ACC112 (cell line): ENCODE data around the gene QKI.
"Not testable (repeated sequence)": the region's sequence is repeated elsewhere in the genome, so short reads cannot be mapped to it uniquely, and the experiment has no call there.

Experiments used
- H2AFZ ChIP-seq: fragments of 200-600 bp; sonication (generic); one replicate; pipeline ENCODE4 v1.6.0; 2017; ENCODE audit warnings: antibody characterized with exemption, low read length; ENCODE audit not compliant: unreplicated experiment
- H3K27ac ChIP-seq: fragments of 200-600 bp; sonication (generic); 2 replicates; pipeline ENCODE4 v1.5.1; 2014; ENCODE audit warnings: low read depth, mild to moderate bottlenecking, antibody characterized with exemption, low read length, moderate library complexity
- H3K27me3 ChIP-seq: fragments of 200-600 bp; sonication (generic); 2 replicates; pipeline ENCODE4 v1.6.1; 2014; ENCODE audit warnings: mild to moderate bottlenecking, antibody characterized with exemption, low read length, moderate library complexity, mixed read lengths; ENCODE audit not compliant: insufficient read depth
- H3K36me3 ChIP-seq: fragments of 200-600 bp; sonication (generic); 2 replicates; pipeline ENCODE4 v1.6.1; 2016; ENCODE audit warnings: mild to moderate bottlenecking, antibody characterized with exemption, low read length, moderate library complexity, mixed read lengths; ENCODE audit not compliant: insufficient read depth
- H3K4me1 ChIP-seq: fragments of 200-600 bp; sonication (generic); one replicate; pipeline ENCODE4 v1.6.1; 2016; ENCODE audit warnings: low read length, mixed read lengths; ENCODE audit not compliant: insufficient read depth, unreplicated experiment, control insufficient read depth
- H3K4me3 ChIP-seq: fragments of 200-600 bp; sonication (generic); 2 replicates; pipeline ENCODE4 v1.5.1; 2014; ENCODE audit warnings: mild to moderate bottlenecking, low read depth, low read length
- H3K79me2 ChIP-seq: fragments of 200-600 bp; sonication (generic); one replicate; pipeline ENCODE4 v1.6.0; 2016; ENCODE audit warnings: low read length; ENCODE audit not compliant: control insufficient read depth, unreplicated experiment, insufficient read depth

The QKI gene

DNA sequence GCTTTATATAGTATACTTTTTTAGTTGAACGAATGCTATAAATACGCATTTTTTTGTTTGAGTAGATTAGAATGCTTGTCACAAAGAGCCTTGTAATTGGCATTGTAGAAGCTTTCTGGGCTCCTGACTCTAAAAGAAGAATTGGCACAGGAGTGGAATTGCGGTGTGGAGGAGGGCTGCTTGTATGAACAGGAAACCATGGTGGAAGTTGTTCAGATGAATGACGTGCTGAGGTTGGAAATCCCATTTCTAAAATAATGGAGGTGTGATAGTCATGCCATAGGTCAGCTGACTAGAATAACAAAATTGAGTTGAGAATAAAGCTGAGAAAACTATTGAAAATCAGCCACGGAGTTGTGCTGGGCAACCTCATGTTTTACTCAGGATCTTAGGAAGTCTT lies 174.9 kb downstream of the QKI start:
- H3K4me1 ChIP-seq: peaks cover 31% of the 10 kb centered on the region
- no peaks in the 10 kb centered on the region for H3K79me2 ChIP-seq

DNA sequence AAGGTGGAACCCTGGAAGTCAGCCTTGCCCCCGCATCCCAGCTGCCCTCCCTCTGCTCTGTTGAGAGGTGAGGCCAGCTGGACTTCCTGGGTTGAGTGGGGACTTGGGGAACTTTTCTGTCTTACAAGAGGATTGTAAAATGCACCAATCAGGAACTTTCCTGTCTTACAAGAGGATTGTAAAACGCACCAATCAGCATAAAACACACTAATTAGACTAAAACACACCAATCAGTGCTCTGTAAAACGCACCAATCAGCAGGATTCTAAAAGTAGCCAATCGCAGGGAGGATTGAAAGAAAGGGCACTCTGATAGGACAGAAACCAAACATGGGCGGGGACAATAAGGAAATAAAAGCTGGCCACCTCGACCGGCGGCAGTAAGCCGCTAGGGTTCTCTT lies 175.6 kb downstream of the QKI start:
- H3K4me1 ChIP-seq: peaks cover 31% of the 10 kb centered on the region
- H2AFZ ChIP-seq, H3K27me3 ChIP-seq, H3K36me3 ChIP-seq, H3K79me2 ChIP-seq, H3K4me3 ChIP-seq, H3K27ac ChIP-seq: not testable (repeated sequence)

More for the DNA sequence above, 174.9 kb downstream of the QKI start:
- Histone ChIP-seq H2AFZ (no peak overlapping the region), H3K27me3 (no peaks in the 10 kb centered on the region), H3K4me3 (no peak overlapping the region), H3K36me3 (no peaks in the 10 kb centered on the region), H3K27ac (no peak overlapping the region)

DNA sequence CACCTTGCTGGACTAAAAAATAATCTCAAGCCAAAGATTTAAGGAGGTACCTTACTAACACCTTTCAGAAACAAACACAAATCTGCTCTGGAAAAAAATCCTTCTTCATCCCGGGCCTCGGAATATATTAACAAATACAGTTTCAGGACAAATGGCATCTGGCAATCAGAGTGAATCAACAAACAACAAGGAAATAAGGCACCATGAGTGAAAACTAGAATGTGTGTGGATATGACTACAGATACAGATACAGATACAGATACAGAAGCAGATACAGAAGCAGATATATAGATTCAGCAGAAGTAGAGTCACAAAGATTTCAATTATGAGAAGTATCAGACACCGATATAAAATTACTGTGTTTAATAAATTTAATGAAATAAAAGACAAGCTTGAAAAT lies 178.4 kb downstream of the QKI start:
- Histone ChIP-seq H3K4me1 (peaks cover 5% of the 10 kb centered on the region), H3K4me3 (no peak overlapping the region), H3K79me2 (no peaks in the 10 kb centered on the region), H3K27ac (no peak overlapping the region), H3K36me3 (no peaks in the 10 kb centered on the region), H3K27me3 (no peaks in the 10 kb centered on the region), H2AFZ (no peak overlapping the region)

DNA sequence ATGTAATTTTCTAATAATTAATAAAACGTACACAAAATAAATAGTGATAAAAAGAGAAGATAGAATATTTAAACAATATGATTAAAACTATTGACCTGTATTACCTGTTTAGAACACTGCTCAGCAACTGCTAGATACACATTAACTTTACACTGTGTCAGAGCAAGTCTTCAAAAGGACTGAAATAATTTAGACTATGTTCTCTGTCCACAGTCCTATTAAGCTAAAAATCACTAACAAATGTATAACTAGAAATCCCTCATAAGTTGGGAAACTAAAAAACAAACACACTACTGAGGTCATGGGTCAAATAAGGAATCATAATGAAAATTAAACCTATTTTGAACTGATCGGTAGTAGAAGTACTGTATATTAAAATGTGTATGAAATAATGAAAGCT lies 181.7 kb downstream of the QKI start:
- H3K4me1 ChIP-seq: no peaks in the 10 kb centered on the region
- H3K27ac ChIP-seq: no peak overlapping the region

DNA sequence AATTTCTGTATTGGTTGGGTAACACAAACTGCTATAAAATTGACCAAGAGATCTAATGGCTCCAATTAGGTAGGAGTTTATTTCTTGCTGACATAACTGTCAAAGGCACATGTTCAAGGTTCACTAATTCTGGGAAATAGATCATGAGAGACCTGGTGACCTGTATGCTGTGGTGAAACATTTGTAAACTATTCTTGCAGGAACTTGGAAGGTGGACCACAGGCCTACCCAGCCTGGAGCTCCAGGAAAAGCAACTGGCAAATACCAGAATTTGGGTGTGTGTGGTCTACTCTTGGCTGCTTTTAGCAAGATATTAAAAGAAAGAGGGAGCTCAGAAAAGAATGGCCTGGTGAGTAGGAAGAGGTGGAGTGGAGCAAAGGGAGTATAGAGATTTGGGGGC lies 184.6 kb downstream of the QKI start:
- Histone ChIP-seq H3K4me3 (no peak overlapping the region), H3K27ac (no peak overlapping the region), H3K4me1 (no peaks in the 10 kb centered on the region), H3K79me2 (no peaks in the 10 kb centered on the region), H3K27me3 (no peaks in the 10 kb centered on the region), H3K36me3 (no peaks in the 10 kb centered on the region), H2AFZ (no peak overlapping the region)

More for the DNA sequence above, 181.7 kb downstream of the QKI start:
- no peaks in the 10 kb centered on the region for H3K27me3 ChIP-seq
- no peak overlapping the region for H2AFZ ChIP-seq
- no peaks in the 10 kb centered on the region for H3K79me2 ChIP-seq
- no peaks in the 10 kb centered on the region for H3K36me3 ChIP-seq
- H3K4me3 ChIP-seq: no peak overlapping the region

DNA sequence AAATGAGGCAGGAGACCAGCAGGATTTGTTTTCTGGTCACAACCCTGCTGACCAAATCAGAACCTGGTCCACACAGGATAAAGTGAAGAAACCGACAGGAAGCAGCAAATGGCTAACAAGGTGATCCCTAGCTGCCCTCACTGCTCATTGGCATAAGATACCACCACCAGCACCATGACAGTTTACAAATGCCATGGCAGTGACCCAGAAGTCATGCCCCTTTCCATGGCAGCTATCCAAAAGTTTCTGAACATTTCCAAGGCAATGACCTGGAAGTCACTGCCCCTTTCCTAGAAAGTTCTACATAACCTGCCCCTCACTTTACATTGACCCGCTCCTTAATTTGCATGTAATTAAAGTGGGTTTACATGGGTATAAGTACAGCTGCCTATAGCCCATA lies 185.2 kb downstream of the QKI start:
- Histone ChIP-seq H2AFZ (no peak overlapping the region), H3K4me3 (no peak overlapping the region), H3K4me1 (no peaks in the 10 kb centered on the region), H3K36me3 (no peaks in the 10 kb centered on the region), H3K27me3 (no peaks in the 10 kb centered on the region), H3K27ac (no peak overlapping the region), H3K79me2 (no peaks in the 10 kb centered on the region)

DNA sequence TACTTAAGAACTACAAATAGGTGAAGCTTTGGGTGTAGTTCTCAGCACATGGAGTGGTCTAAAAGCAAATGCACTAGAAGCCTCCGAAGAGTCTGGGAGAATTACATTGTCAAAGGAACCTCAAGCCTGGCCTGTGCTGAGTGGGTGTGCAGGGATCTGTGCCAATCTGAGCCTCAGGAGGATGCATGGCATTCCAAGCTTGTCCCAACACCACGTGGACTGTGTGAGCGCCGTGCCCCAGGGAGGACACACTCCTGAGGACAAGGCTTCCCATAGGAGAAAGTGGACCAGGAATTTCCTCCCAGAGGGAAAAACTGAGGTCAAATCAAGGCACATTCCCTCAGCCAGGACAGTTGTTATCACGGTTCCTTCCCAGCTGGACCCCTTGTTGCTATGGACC lies 185.8 kb downstream of the QKI start:
- Histone ChIP-seq H3K4me1 (no peaks in the 10 kb centered on the region), H3K36me3 (no peaks in the 10 kb centered on the region), H3K79me2 (no peaks in the 10 kb centered on the region), H3K27ac (no peak overlapping the region), H3K4me3 (no peak overlapping the region), H3K27me3 (no peaks in the 10 kb centered on the region), H2AFZ (no peak overlapping the region)

DNA sequence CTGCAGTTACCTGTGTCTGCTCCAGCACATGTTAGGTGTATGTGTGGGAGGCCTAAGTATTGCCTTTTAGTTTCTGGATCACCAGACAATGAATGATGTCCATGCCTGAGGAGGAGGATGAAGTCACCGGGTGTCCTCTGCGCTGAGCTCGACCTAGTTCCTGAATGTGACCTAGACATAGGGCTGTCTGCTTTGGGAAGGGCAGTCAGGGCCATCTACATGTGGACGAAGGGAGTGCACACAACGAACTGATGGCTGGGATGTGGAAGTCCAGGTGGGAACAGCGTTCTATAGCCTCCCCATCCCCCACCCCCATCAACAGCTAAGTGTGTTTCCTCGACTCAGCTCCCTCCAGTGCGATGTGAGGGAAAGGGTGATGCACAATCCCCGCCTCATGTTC lies 186.3 kb downstream of the QKI start:
- H3K27me3 ChIP-seq: no peaks in the 10 kb centered on the region
- no peak overlapping the region for H3K4me3 ChIP-seq
- H3K4me1 ChIP-seq: no peaks in the 10 kb centered on the region
- H2AFZ ChIP-seq: no peak overlapping the region
- no peaks in the 10 kb centered on the region for H3K79me2 ChIP-seq
- H3K27ac ChIP-seq: no peak overlapping the region
- no peaks in the 10 kb centered on the region for H3K36me3 ChIP-seq

DNA sequence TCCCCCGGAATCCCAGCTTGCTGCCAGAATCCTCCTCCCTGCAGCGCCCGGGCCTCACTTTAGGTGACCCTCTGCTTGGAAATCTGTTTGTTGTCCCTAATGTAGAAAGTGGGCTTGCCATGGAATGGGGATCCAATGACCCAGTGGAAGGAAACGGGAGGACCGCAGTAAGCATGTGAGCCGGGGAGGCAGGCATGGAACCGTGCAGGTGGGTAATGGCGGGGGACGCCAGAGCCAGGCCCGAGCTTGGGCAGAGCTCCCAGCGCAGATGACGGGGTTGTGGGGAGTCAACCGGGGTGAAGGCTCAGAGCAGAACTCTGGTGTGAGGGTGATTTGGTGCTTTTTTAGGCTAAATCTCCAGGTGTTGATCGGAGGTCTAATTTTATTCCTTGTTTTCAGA lies 188.3 kb downstream of the QKI start:
- H2AFZ ChIP-seq: no peak overlapping the region
- H3K4me3 ChIP-seq: no peak overlapping the region
- H3K27me3 ChIP-seq: no peaks in the 10 kb centered on the region
- H3K79me2 ChIP-seq: no peaks in the 10 kb centered on the region
- no peak overlapping the region for H3K27ac ChIP-seq
- no peaks in the 10 kb centered on the region for H3K4me1 ChIP-seq
- H3K36me3 ChIP-seq: no peaks in the 10 kb centered on the region

DNA sequence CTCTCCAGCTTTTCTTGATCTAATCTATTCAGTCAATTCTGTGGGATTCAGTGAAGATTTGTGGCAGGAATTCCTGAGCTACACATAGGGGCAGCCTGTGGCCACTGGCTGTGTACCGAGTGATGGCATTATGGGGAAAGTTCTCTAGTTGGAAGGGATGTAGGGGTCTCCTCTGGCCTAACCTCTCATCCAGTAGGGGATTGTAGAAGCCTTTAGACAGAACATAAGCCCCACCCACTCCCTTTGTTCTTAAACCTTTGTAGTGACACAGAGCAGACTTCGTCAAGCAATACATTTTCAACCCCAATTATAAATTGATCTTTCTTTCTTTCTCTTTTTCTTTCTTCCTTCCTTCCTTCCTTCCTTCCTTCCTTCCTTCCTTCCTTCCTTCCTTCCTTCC lies 188.9 kb downstream of the QKI start:
- no peaks in the 10 kb centered on the region for H3K4me1 ChIP-seq
- H3K4me3 ChIP-seq: no peak overlapping the region
- no peaks in the 10 kb centered on the region for H3K79me2 ChIP-seq
- H3K27ac ChIP-seq: no peak overlapping the region
- no peaks in the 10 kb centered on the region for H3K27me3 ChIP-seq
- H3K36me3 ChIP-seq: no peaks in the 10 kb centered on the region
- no peak overlapping the region for H2AFZ ChIP-seq

DNA sequence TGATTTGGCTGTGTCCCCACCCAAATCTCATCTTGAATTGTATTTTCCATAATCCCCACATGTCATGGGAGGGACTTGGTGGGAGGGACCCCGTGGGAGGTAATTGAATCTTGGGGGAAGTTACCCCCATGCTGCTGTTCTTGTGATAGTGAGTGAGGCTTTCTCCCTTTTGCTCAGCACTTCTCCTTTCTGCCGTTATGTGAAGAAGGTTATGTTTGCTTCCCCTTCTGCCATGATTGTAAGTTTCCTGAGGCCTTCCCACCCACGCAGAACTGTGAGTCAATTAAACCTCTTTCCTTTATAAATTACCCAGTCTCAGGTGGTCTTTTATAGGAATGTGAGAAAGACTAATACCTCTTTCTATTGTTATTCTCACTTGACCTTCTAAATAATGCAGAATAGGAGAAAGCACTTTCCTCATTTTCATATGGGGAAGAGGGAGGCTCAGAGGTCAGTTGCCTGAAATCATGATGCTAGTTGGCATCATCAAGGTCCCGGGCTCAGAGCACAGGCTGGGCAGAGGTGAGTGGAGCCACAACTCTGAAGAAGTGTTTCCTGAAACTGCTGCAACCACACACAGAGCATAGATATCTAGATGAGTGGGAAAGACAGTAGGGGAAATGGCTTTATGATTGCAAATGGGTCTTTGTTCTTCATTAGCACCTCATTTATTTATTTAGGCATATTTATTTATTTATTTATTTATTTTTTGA lies 191.0 kb downstream of the QKI start:
- Histone ChIP-seq H3K79me2 (no peaks in the 10 kb centered on the region), H3K36me3 (no peaks in the 10 kb centered on the region), H2AFZ (no peak overlapping the region), H3K27ac (no peak overlapping the region), H3K27me3 (no peaks in the 10 kb centered on the region), H3K4me1 (no peaks in the 10 kb centered on the region), H3K4me3 (no peak overlapping the region)
